Heart right ventricle (tissue), 16 donors: ENCODE results near the gene HYCC2. TPM values are rescaled to one million over a fixed set of nuclear protein-coding genes. Genes with fewer than 3 reads are reported as not detected.

Source experiments
- ATAC-seq, 8 donors: fragments of 200-7000 bp; cut with Tn5 transposase; one replicate each; pipeline ENCODE4 v1.9.1; 2020; ENCODE audit warnings: mild to moderate bottlenecking in 8 of 8, moderate library complexity in 8 of 8, moderate number of reproducible peaks in 1 of 8
- DNase-seq, 2 donors: peaks; one replicate each; pipeline ENCODE4 v3.0.0-alpha.2; 2020
- H3K27ac ChIP-seq, 10 donors: fragments of 200-600 bp; sonication (generic) in 2 of 10; one replicate each; pipeline versions ENCODE4 v1.5.0 to v1.8.0; 2020 to 2022; ENCODE audit warnings: mild to moderate bottlenecking in 3 of 10
- H3K27me3 ChIP-seq, 7 donors: fragments of 200-600 bp; one replicate each; pipeline ENCODE4 v1.8.0; 2021 to 2022; ENCODE audit warnings: mild to moderate bottlenecking in 2 of 7
- H3K36me3 ChIP-seq, 9 donors: fragments of 200-600 bp; sonication (generic) in 1 of 9; one replicate each; pipeline versions ENCODE4 v1.5.0 to v1.8.0; 2020 to 2022; ENCODE audit warnings: mild to moderate bottlenecking in 2 of 9
- H3K4me1 ChIP-seq, 9 donors: fragments of 200-600 bp; sonication (generic) in 1 of 9; one replicate each; pipeline versions ENCODE4 v1.5.0 to v1.8.0; 2020 to 2022; ENCODE audit warnings: mild to moderate bottlenecking in 4 of 9
- H3K4me3 ChIP-seq, 10 donors: fragments of 200-600 bp; sonication (generic) in 2 of 10; one replicate each; pipeline versions ENCODE4 v1.5.0 to v1.8.0; 2020 to 2022; ENCODE audit warnings: mild to moderate bottlenecking in 7 of 10, moderate library complexity in 2 of 10
- H3K9me3 ChIP-seq, 11 donors: fragments of 200-600 bp in 10 of 11; sonication (generic) in 2 of 11; one replicate each; pipeline versions ENCODE4 v1.5.0 to v1.8.0; 2013 to 2022; ENCODE audit warnings: mild to moderate bottlenecking in 2 of 11, control low read depth in 1 of 11, moderate library complexity in 1 of 11
- WGBS, 2 donors: extraction: QIAGEN DNeasy Blood & Tissue Kit; methylation state at CpG; one replicate each; pipeline ENCODE4 v1.1.7; 2013; ENCODE audit warnings: inconsistent platforms in 1 of 2; 5-methylcytosine and 5-hydroxymethylcytosine counted together
- intact Hi-C, 10 donors: fragments of 100-400 bp; cut with DNase I; formaldehyde crosslinking; loops; one replicate each; pipeline versions ENCODE4 v1.11.1 to v1.14.2; 2022
- polyA plus RNA-seq, 2 donors: library from polyadenylated mRNA; stranded (reverse); fragments of 200-250 nt; gene quantifications; one replicate each; pipeline ENCODE4 v1.2.3, GENCODE V29; 2013
- total RNA-seq, 10 donors: library from RNA; stranded (reverse); fragmentation: NEBNext Ultra II Directional in 3 of 10; extraction: Animal tissue kit (Norgen Biotek cat#: 25700) in 3 of 10; gene quantifications; one replicate each; pipeline versions ENCODE4 v1.2.1 to v1.2.4, GENCODE V29; 2021 to 2023
- TF ChIP-seq, protein P1 (sequence below), 9 donors: fragments of 200-600 bp; sonication (generic) in 2 of 9; IDR thresholded peaks; one replicate each; pipeline versions ENCODE4 v1.5.0 to v1.8.0; 2021 to 2022; ENCODE audit warnings: antibody characterized with exemption in 9 of 9, mild to moderate bottlenecking in 5 of 9, moderate library complexity in 1 of 9
- donor health status: Arrhythmogenic right ventricular cardiomyopathy.
- donor health status: ischemic (EF 13 %, LVEDD 7.1; RV severe dilation, severe dysfunction).
- donor health status: healthy with polysubstance abuse.
- donor health status: DM: no; HTN: yes; CAD: no.
- donor health status: DM: no; HTN: no; CAD: no.
- donor health status: ischemic (EF 25% LVEDD 6.9; RV normal size, moderate dysfunction).
- donor health status: ischemic (EF 25% LVEDD 5.7; RV mildly dilated, moderate dysfunction).
- donor health status: healthy.
- donor health status: DM: yes; HTN: yes; CAD: no.
- donor health status: Ischemic cardiomyopathy.
- donor health status: ischemic (EF 35%, LVEDD 5.7; RV mildly dilated, moderate dysfunction).
- donor health status: nonischemic (EF 11% LVEDD 7.7; RV severe dilation, severe dysfunction).
- donor health status: DM: yes; HTN: yes; CAD: no.
- donor health status: PGD.
- donor health status: ischemic (EF 29% LVEDD 5.4; RV normal size, mild dysfunction).
- donor health status: nonischemic (EF 23%, LVEDD 6.1; RV moderate dilation, normal function).

HYCC2 gene
- total and polyA plus RNA-seq, 12 donors = 1.4 to 15.3 (median 12.5) TPM

DNA sequence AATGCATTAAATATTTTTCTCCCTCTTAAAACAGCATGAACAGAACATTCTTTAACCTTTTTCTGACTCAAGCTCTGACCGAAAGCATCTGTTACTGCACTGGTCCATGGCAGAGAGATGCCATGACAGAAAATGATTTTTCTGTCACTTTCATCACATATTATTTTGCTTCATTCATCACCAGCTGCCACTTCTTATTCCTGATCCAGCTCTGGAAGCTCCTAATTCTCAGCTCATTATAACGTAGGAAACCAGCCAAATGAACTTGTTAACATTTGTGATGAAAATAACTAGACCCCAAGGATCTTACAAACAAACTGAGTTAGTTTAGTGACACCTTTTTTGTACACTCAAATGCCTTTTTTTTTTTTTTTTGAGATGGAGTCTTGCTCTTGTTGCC lies 36.9 kb upstream of the HYCC2 start:
- H3K4me1 ChIP-seq = peaks cover 0 to 9% (median 0%) of the 10 kb centered on the region in 9 donors
- no peak overlapping the region for H3K4me3 ChIP-seq
- H3K9me3 ChIP-seq = no peaks in the 10 kb centered on the region
- no peak for ATAC-seq
- WGBS, 2 donors = 89 to 90% methylated on average over 2 of the region's 2 CpGs
- TF ChIP-seq, protein P1, sequence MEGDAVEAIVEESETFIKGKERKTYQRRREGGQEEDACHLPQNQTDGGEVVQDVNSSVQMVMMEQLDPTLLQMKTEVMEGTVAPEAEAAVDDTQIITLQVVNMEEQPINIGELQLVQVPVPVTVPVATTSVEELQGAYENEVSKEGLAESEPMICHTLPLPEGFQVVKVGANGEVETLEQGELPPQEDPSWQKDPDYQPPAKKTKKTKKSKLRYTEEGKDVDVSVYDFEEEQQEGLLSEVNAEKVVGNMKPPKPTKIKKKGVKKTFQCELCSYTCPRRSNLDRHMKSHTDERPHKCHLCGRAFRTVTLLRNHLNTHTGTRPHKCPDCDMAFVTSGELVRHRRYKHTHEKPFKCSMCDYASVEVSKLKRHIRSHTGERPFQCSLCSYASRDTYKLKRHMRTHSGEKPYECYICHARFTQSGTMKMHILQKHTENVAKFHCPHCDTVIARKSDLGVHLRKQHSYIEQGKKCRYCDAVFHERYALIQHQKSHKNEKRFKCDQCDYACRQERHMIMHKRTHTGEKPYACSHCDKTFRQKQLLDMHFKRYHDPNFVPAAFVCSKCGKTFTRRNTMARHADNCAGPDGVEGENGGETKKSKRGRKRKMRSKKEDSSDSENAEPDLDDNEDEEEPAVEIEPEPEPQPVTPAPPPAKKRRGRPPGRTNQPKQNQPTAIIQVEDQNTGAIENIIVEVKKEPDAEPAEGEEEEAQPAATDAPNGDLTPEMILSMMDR (IDR thresholded peaks at IDR 0.05) = no peak
- H3K27me3 ChIP-seq = no peaks in the 10 kb centered on the region
- H3K36me3 ChIP-seq = peaks cover 0 to 5% (median 0%) of the 10 kb centered on the region in 9 donors
- DNase-seq = no peak
- intact Hi-C loops = loop anchor here in 1 of 10 donors (2.0 kb wide), 1 partner anchor 30 kb away; no protein-coding TSS in a partner anchor
- no peak overlapping the region for H3K27ac ChIP-seq

DNA sequence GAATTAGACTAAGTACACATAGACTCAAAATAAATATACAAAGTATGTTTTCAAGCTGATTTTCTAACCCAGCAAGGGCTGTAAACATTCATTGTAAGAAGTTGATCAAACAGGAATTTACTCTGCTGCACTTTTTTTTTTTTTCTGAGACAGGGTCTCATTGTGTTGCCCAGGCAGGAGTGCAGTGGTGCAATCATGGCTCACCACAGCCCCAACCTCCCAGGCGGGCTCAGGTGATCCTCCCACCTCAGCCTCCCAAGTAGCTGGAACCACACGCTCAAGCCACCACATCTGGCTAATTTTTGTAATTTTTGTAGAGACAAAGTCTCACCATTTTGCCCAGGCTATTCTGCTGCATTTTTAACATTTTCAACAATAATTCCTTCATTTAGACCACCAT lies 36.2 kb upstream of the HYCC2 start:
- DNase-seq (no peak), ATAC-seq (no peak)
- H3K27ac ChIP-seq = no peak overlapping the region
- no peaks in the 10 kb centered on the region for H3K9me3 ChIP-seq
- 97 to 99% methylated on average over 2 of the region's 2 CpGs for WGBS, 2 donors
- intact Hi-C loops = loop anchor here in 1 of 10 donors (2.0 kb wide), 1 partner anchor 29 kb away; no protein-coding TSS in a partner anchor
- no peaks in the 10 kb centered on the region for H3K27me3 ChIP-seq
- H3K4me1 ChIP-seq = peaks cover 0 to 9% (median 0%) of the 10 kb centered on the region in 9 donors
- peaks cover 0 to 5% (median 0%) of the 10 kb centered on the region in 9 donors for H3K36me3 ChIP-seq
- H3K4me3 ChIP-seq = no peak overlapping the region
- TF ChIP-seq, protein P1 (IDR thresholded peaks at IDR 0.05) = no peak

DNA sequence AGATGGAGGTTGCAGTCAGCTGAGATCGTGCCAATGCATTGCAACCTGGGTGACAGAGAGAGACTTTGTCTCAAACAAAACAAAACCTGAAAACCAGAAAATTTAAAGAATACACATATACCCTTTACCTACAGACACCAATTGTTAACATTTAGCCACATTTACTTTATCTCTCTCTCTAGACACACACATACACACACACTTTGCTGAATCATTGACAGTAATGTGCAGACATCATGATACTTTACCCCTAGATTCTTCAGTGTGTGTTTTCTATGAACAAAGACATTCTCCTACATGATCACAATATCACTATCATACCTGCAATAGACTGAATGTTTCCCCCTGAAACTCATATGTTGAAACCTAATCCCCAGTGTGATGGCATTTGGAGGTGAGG lies 34.3 kb upstream of the HYCC2 start:
- Histone ChIP-seq H3K4me3 (no peak overlapping the region), H3K9me3 (no peaks in the 10 kb centered on the region), H3K27ac (no peak overlapping the region), H3K4me1 (peaks cover 0 to 9% (median 0%) of the 10 kb centered on the region in 9 donors), H3K27me3 (no peaks in the 10 kb centered on the region), H3K36me3 (peaks cover 0 to 5% (median 0%) of the 10 kb centered on the region in 9 donors)
- TF ChIP-seq, protein P1 (IDR thresholded peaks at IDR 0.05) = no peak
- intact Hi-C loops = no loop called here
- ATAC-seq (no peak), DNase-seq (no peak)
- WGBS, 2 donors = 96 to 97% methylated on average over 1 of the region's 1 CpG

DNA sequence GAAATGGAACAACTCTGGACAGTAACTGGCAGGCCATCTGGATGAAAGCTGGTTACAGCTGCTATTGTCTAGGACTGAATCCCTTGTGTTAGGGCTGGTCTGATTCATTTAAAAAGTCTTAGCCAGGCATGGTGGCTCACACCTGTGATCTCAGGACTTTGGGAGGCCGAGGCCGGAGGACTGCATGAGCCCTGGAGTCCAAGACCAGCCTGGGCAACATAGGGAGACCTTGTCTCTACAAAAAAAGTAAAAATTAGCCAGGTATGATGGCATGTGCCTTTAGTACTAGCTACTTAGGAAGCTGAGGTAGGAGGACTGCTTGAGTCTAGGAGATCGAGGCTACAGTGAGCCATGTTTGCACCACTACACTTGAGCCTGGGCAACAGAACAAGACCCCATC lies 29.0 kb upstream of the HYCC2 start:
- Histone ChIP-seq H3K4me1 (peaks cover 0 to 3% (median 0%) of the 10 kb centered on the region in 9 donors), H3K9me3 (no peaks in the 10 kb centered on the region), H3K4me3 (no peak overlapping the region), H3K27ac (no peak overlapping the region), H3K36me3 (no peaks in the 10 kb centered on the region), H3K27me3 (no peaks in the 10 kb centered on the region)
- DNase-seq (no peak), ATAC-seq (no peak)
- intact Hi-C loops = no loop called here
- TF ChIP-seq, protein P1 (IDR thresholded peaks at IDR 0.05) = no peak
- 94 to 98% methylated on average over 3 of the region's 3 CpGs for WGBS, 2 donors
